Fibroblast of pulmonary artery (primary cell): ENCODE results near the gene LIMS1.

Source experiments
- DNase-seq: peaks from one replicate; pipeline ENCODE4 v3.0.0-alpha.2; 2010; ENCODE audit warnings: low read depth
- H3K4me3 ChIP-seq: replicated peaks from 2 replicates; pipeline ENCODE4 v1.5.1; 2011; ENCODE audit warnings: low read depth, mild to moderate bottlenecking, control low read depth, low read length, moderate library complexity
- TF ChIP-seq, protein P1 (sequence below): IDR thresholded peaks from 2 replicates; pipeline ENCODE4 v1.5.1; 2011; ENCODE audit warnings: mild to moderate bottlenecking, control low read depth, low read length, inconsistent platforms; ENCODE audit errors: missing control alignments

Gene LIMS1

DNA sequence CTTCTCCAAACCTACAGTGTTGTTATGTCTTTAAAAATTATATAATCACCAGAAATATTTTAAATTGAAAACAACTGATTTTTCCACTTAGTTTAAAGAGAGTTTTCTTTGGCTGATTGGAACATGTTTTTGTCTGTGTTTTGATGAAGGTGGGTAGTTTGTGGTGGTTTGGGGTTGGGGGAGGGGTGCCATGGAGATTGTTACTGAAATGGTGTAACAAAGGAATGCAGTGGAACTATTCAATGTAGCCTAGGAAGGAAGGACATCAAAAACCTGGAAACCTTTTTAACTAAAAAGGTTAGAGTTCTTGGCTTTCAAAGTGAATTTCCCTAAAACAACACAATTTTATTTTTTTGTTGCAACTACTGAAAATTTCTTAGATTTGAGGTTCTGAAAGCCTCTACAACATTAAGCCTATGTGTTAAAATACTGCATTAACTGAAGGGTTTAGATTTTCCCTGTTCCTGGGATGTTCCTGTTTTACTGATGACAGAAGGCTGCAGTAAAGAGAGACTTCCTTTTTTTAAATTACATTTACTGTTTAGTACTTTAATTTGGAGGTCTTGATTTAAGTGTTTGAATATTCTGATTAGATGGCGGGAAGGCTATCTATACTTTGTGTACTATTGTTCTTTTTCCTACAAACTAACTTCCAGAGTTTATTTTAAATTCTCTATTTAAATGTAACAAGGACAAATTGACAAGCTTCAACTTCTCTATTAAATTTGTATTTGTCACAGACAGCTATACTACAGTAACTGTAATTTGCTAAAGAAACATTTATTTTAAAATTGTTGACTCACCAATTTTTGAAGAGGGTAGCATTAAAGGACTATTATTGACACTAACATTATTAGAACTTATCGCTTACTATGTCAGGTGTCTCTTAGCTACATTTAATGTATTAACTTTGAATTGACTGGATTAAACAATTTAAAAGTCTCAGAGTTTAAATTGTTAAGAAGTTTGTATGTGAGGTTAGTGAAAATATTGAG is 87.7 kb downstream of the LIMS1 start:
- TF ChIP-seq, protein P1, sequence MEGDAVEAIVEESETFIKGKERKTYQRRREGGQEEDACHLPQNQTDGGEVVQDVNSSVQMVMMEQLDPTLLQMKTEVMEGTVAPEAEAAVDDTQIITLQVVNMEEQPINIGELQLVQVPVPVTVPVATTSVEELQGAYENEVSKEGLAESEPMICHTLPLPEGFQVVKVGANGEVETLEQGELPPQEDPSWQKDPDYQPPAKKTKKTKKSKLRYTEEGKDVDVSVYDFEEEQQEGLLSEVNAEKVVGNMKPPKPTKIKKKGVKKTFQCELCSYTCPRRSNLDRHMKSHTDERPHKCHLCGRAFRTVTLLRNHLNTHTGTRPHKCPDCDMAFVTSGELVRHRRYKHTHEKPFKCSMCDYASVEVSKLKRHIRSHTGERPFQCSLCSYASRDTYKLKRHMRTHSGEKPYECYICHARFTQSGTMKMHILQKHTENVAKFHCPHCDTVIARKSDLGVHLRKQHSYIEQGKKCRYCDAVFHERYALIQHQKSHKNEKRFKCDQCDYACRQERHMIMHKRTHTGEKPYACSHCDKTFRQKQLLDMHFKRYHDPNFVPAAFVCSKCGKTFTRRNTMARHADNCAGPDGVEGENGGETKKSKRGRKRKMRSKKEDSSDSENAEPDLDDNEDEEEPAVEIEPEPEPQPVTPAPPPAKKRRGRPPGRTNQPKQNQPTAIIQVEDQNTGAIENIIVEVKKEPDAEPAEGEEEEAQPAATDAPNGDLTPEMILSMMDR, result no peak
- no peak for DNase-seq
- H3K4me3 ChIP-seq, result no peak overlapping the region

DNA sequence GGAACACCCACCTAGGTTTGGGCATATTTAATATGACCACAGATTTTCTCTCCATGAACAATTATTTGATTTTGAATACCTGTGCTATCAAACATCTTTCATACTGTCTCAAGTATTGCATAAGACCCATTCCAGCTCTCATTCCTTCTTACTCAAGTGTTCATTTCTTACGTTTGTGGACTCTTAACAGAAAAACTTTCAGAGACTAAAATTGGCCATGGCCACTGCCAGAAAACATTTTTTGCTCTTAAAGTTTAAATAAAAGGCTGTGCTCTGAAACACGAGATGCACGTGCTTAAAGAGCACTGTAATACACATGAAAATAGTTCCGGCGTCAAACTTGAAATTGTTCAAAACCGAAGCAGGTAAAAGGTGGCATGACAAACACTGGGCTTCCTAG is 89.3 kb downstream of the LIMS1 start:
- TF ChIP-seq, protein P1, result no peak
- DNase-seq, result no peak
- H3K4me3 ChIP-seq, result no peak overlapping the region

DNA sequence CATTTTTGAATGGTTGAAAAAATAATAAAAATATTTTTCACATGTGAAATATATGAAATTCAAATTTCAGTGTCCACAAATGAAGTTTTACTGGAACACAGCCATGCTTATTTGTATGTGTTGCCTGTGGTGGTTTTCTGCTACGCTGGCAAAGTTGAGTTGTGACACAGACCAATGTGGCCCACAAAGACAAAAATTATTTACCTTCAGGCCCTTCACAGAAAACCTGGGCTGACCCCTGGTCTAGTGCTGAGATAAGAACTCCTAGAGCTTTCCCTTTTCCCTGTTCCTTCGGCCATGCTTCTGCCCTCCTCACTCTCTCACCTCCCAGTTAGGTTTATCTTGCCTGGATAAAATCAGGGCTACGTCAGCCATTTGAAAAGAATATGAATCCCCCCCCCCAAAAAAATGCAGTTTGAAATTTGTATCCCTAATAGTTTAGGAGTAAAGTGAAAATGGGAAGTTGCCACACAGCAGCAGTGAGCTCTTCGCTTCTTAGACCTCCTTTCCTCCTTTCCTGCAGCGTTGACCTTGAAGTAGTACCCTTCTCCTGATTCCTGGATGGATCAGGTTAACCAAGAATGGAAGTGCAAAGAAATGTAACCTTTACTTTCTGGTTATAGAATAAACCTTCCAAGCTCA is 91.0 kb downstream of the LIMS1 start:
- TF ChIP-seq, protein P1, result no peak
- no peak for DNase-seq
- H3K4me3 ChIP-seq, result no peak overlapping the region

DNA sequence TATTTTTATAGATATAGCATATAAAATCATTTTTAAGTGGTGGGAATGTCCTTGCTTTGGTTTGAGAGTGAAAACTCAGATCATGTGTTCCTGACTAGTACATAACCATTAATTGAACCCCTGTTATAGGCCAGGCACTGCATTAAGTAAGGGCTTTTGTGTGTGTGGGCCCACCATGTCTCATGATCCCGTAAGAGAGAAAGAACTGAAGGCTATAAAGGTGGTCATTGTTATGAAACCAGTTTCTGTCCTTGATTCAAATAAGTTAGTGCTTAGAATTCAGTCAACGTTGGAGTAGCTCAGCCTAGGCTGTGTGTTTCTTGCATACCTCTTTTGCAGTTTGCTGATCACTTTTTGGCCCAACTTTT is 91.5 kb downstream of the LIMS1 start:
- no peak for DNase-seq
- TF ChIP-seq, protein P1, result no peak
- H3K4me3 ChIP-seq, result no peak overlapping the region

DNA sequence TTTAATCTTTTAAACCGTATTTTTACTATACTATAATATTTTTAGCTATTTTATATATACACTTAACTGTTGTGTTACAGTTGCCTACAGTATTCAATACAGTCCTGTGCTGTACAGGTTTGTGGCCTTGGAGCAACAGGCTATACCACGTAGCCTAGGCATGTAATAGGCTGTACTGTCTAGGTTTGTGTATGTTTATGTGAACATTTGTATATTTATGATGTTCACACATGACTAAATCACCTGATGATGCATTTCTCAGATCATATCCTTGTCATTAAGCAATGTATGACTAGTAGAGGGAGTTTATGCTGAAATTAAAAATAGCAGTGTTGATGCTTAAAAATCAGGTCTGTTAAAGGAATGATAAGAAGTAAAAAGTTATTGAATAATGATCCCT is 92.7 kb downstream of the LIMS1 start:
- TF ChIP-seq, protein P1, result no peak
- no peak overlapping the region for H3K4me3 ChIP-seq
- DNase-seq, result no peak

DNA sequence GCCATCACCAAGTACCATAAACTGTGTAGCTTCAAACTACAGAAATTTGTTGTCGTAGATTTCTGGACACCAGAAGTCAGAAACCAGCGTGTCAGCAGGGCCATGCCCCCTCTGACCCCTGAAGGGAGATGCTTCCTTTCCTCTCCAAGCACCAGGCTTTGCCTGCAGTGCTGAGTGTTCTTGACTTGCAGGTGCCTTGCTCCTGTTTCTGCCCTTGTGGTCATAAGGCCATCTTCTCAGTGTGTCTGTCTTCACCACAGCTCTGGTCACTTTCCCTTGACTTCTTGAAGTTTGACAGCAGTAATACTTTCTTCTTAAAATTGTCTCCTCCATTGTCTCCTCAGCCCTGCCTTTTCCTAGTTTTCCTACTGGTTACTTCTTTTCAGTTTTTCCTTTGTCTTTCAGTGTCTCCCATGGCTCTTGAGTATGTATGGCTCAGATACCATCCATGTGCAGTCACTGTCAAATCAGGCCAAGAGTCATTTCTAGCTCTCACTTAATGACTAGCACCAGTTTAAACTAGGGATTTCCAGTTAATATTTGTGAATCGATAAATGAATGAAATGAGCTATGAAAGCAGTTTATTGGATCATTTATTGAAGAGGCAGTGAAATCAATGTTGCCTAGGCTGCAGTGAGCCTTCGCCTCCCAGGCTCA is 93.8 kb downstream of the LIMS1 start:
- H3K4me3 ChIP-seq, result no peak overlapping the region
- DNase-seq, result no peak
- TF ChIP-seq, protein P1, result no peak
